GM12878 (cell line): ENCODE data around the gene LIMS2. TPM values are rescaled to one million over a fixed set of nuclear protein-coding genes. Genes with fewer than 3 reads are reported as not detected.

Experiments
- ATAC-seq: fragments of 200-7000 bp; cut with Tn5 transposase; 3 replicates; pipeline ENCODE4 v1.9.1; 2020; ENCODE audit warnings: mild to moderate bottlenecking, moderate library complexity
- BruUV-seq: library from RNA; stranded (reverse); fragments of 400-500 nt; replicated peaks from 2 replicates; lab custom pipeline; 2021; lab: Mats Ljungman, UMichigan
- CTCF ChIA-PET: fragments of 300-600 bp; sonication (Branson Sonifier 250); formaldehyde crosslinking; extraction: SDS; loops from one replicate; lab custom pipeline; 2021; ENCODE audit warnings: inconsistent platforms; lab: Yijun Ruan, JAX
- POLR2A ChIA-PET: fragments of 350-600 bp; formaldehyde crosslinking; extraction: SDS; loops from one replicate; lab custom pipeline; 2021; ENCODE audit warnings: inconsistent platforms; lab: Charles Lee
- RAD21 ChIA-PET: fragments of 300-600 bp; sonication (Branson Sonifier 250); formaldehyde crosslinking; loops from one replicate; lab custom pipeline; 2023; ENCODE audit warnings: antibody characterized with exemption; ENCODE audit not compliant: unreplicated experiment; lab: Charles Lee
- SMC1A ChIA-PET: fragments of 300-600 bp; sonication (Branson Sonifier 250); formaldehyde crosslinking; loops from one replicate; lab custom pipeline; 2023; ENCODE audit not compliant: unreplicated experiment, uncharacterized antibody; lab: Charles Lee
- DNase-seq: peaks from one replicate; pipeline ENCODE4 v3.0.0-alpha.2; 2011; ENCODE audit warnings: low read depth, low spot score
- FAIRE-seq: peaks from 3 replicates; lab custom pipeline; 2011; peaks lifted over from hg19 to GRCh38; lab: Jason Lieb, UNC
- H2AFZ ChIP-seq: 2 replicates; pipeline ENCODE4 v1.6.0; 2011; ENCODE audit warnings: low read depth, low read length, control low read depth; ENCODE audit not compliant: control insufficient read depth
- H3K27ac ChIP-seq: 2 replicates; pipeline ENCODE4 v1.5.1; 2011; ENCODE audit warnings: control low read depth; ENCODE audit not compliant: control insufficient read depth, insufficient read depth
- H3K27me3 ChIP-seq, 2 experiments: replicated peaks in 1 of 2; 2 replicates each; pipeline versions ENCODE4 v1.6.0 to v1.6.1; 2011; ENCODE audit warnings: low read length in 1 of 2; ENCODE audit not compliant: control insufficient read depth in 2 of 2, insufficient read depth in 2 of 2
- H3K36me3 ChIP-seq, 2 experiments: 2 replicates each; pipeline ENCODE4 v1.5.1; 2011; ENCODE audit warnings: low read length in 1 of 2; ENCODE audit not compliant: control insufficient read depth in 2 of 2, insufficient read depth in 2 of 2
- H3K4me1 ChIP-seq: 2 replicates; pipeline ENCODE4 v1.6.1; 2011; ENCODE audit warnings: mild to moderate bottlenecking, low read length, moderate library complexity, mixed read lengths; ENCODE audit not compliant: control insufficient read depth, insufficient read depth
- H3K4me2 ChIP-seq: 2 replicates; pipeline ENCODE4 v1.6.0; 2011; ENCODE audit warnings: control low read depth; ENCODE audit not compliant: control insufficient read depth, insufficient read depth
- H3K4me3 ChIP-seq: fragments of 200-600 bp; sonication (generic); 2 replicates; pipeline ENCODE4 v1.5.1; 2016
- H3K79me2 ChIP-seq: 2 replicates; pipeline ENCODE4 v1.6.0; 2011; ENCODE audit warnings: low read length; ENCODE audit not compliant: control insufficient read depth, insufficient read depth
- H3K9ac ChIP-seq: 2 replicates; pipeline ENCODE4 v1.8.0; 2011; ENCODE audit warnings: low read length, control low read depth, mixed read lengths; ENCODE audit not compliant: control insufficient read depth, insufficient read depth
- H3K9me3 ChIP-seq: replicated peaks from 3 replicates; pipeline ENCODE4 v1.5.1; 2011; ENCODE audit warnings: mild to moderate bottlenecking, low read length; ENCODE audit not compliant: control insufficient read depth, insufficient read depth
- H4K20me1 ChIP-seq: 2 replicates; pipeline ENCODE4 v1.6.0; 2011; ENCODE audit not compliant: control insufficient read depth, insufficient read depth
- ATF7 ChIP-seq: fragments of 450-650 bp; IDR thresholded peaks from 2 replicates; pipeline ENCODE4 v1.6.1; 2016; ENCODE audit warnings: low read depth, mild to moderate bottlenecking
- BHLHE40 ChIP-seq, 2 experiments: fragments of 450-650 bp in 1 of 2; IDR thresholded peaks; 2 replicates each; pipeline ENCODE4 v1.6.1; 2011 to 2017; ENCODE audit warnings: low read depth in 2 of 2, borderline replicate concordance in 1 of 2, improper control_type of control experiment in 1 of 2, low read length in 1 of 2, mild to moderate bottlenecking in 1 of 2
- CBX5 ChIP-seq: sonication (generic); IDR thresholded peaks from 2 replicates; pipeline ENCODE4 v1.6.1; 2016; ENCODE audit warnings: low read depth, moderate library complexity, mild to moderate bottlenecking, inconsistent platforms
- CEBPB ChIP-seq, 2 experiments: fragments of 150-350 bp in 1 of 2; IDR thresholded peaks; 2 replicates each; pipeline ENCODE4 v1.6.1; 2012 to 2014; ENCODE audit warnings: low read depth in 2 of 2, low read length in 2 of 2, borderline replicate concordance in 1 of 2, inconsistent platforms in 1 of 2
- FOXM1 ChIP-seq: IDR thresholded peaks from 2 replicates; pipeline ENCODE4 v1.6.1; 2012; ENCODE audit warnings: low read depth, mild to moderate bottlenecking, inconsistent platforms, low read length, moderate library complexity
- HCFC1 ChIP-seq: fragments of 150-350 bp; IDR thresholded peaks from 2 replicates; pipeline ENCODE4 v1.6.1; 2014; ENCODE audit warnings: low read length
- JUND ChIP-seq: IDR thresholded peaks from 2 replicates; pipeline ENCODE4 v1.6.1; 2012; ENCODE audit warnings: low read depth, mild to moderate bottlenecking, low read length, improper control_type of control experiment, moderate library complexity
- MTA3 ChIP-seq: IDR thresholded peaks from 2 replicates; pipeline ENCODE4 v1.6.1; 2012; ENCODE audit warnings: low read length, inconsistent platforms, borderline replicate concordance
- PAX5 ChIP-seq: IDR thresholded peaks from 2 replicates; pipeline ENCODE4 v1.6.1; 2011; ENCODE audit warnings: low read depth, low read length, borderline replicate concordance
- PML ChIP-seq: IDR thresholded peaks from 2 replicates; pipeline ENCODE4 v1.6.1; 2012; ENCODE audit warnings: low read length, inconsistent platforms
- RAD51 ChIP-seq: fragments of 450-650 bp; IDR thresholded peaks from 2 replicates; pipeline ENCODE4 v1.6.1; 2016; ENCODE audit warnings: moderate library complexity, mild to moderate bottlenecking, inconsistent platforms
- SIX5 ChIP-seq: IDR thresholded peaks from 2 replicates; pipeline ENCODE4 v1.6.1; 2011; ENCODE audit warnings: mild to moderate bottlenecking, low read depth, low read length, moderate library complexity; ENCODE audit not compliant: severe bottlenecking
- SMAD1 ChIP-seq: fragments of 450-650 bp; IDR thresholded peaks from 2 replicates; pipeline ENCODE4 v1.6.1; 2018; ENCODE audit warnings: mild to moderate bottlenecking, low read depth; ENCODE audit not compliant: partially characterized antibody
- STAT3 ChIP-seq: IDR thresholded peaks from 2 replicates; pipeline ENCODE4 v1.6.1; 2011; ENCODE audit warnings: low read depth, low read length, improper control_type of control experiment
- SUZ12 ChIP-seq: fragments of 200-600 bp; sonication (generic); IDR thresholded peaks from one replicate; pipeline ENCODE4 v1.6.1; 2018; ENCODE audit warnings: antibody characterized with exemption, mild to moderate bottlenecking; ENCODE audit not compliant: unreplicated experiment
- TCF3 ChIP-seq: IDR thresholded peaks from 2 replicates; pipeline ENCODE4 v1.6.1; 2012; ENCODE audit warnings: low read depth, mild to moderate bottlenecking, low read length, borderline replicate concordance; ENCODE audit not compliant: insufficient read depth
- ZBED1 ChIP-seq: IDR thresholded peaks from 2 replicates; pipeline ENCODE4 v1.6.1; 2016; ENCODE audit warnings: borderline replicate concordance
- WGBS: methylation state at CpG from one replicate; pipeline ENCODE4 v1.1.6; 2016; ENCODE audit warnings: low lambda C conversion rate; ENCODE audit not compliant: insufficient replicate concordance, insufficient coverage; ENCODE audit errors: missing lambda C conversion rate; 5-methylcytosine and 5-hydroxymethylcytosine counted together
- in situ Hi-C: fragments of 300-500 bp; cut with MboI; formaldehyde crosslinking; loops from 9 replicates; pipeline ENCODE4 v1.14.3; 2018; ENCODE audit warnings: mixed read lengths
- intact Hi-C: fragments of 100-400 bp; cut with micrococcal nuclease; formaldehyde crosslinking; loops from one replicate; pipeline ENCODE4 v1.14.2; 2022; ENCODE audit not compliant: unreplicated experiment
- polyA plus RNA-seq, 11 experiments: library from polyadenylated mRNA; depleted of rRNA in 4 of 11; unstranded in 6 of 11; stranded (reverse) in 5 of 11; fragments of >200 nt; fragmentation: Nextera tagmentation in 4 of 11; fragmentation: Illumina TruSeq in 1 of 11; extraction: Ambion mirVana in 4 of 11; extraction: Trizol in 1 of 11; gene quantifications; 1 replicate in 1 of 11; 2 replicates in 10 of 11; pipeline versions ENCODE4 v1.2.1 to v1.2.3, GENCODE V29; 2011 to 2016; ENCODE audit warnings: inconsistent platforms in 2 of 11, missing spikeins in 2 of 11, low read depth in 1 of 11
- total RNA-seq, 4 experiments: library from RNA; depleted of rRNA in 3 of 4; stranded (reverse); fragments of >200 nt in 3 of 4; fragmentation: Illumina TruSeq in 1 of 4; extraction: Trizol in 1 of 4; gene quantifications; 2 replicates each; pipeline versions ENCODE4 v1.2.1 to v1.2.3, GENCODE V29; 2013 to 2021
- TF ChIP-seq, protein P1 (sequence below): IDR thresholded peaks from 2 replicates; pipeline ENCODE4 v1.6.1; 2012; ENCODE audit warnings: low read length, inconsistent platforms
- TF ChIP-seq, protein P2 (sequence below): IDR thresholded peaks from 2 replicates; pipeline ENCODE4 v1.6.1; 2012; ENCODE audit warnings: improper control_type of control experiment, low read depth, low read length; ENCODE audit not compliant: insufficient replicate concordance

Gene LIMS2
- total and polyA plus RNA-seq, 10 of the 15 experiments (the other 5 are each of a cell fraction or from before 2014, with no cell fraction given): 0.06 to 0.81 (median 0.16) TPM; not detected in 2

DNA sequence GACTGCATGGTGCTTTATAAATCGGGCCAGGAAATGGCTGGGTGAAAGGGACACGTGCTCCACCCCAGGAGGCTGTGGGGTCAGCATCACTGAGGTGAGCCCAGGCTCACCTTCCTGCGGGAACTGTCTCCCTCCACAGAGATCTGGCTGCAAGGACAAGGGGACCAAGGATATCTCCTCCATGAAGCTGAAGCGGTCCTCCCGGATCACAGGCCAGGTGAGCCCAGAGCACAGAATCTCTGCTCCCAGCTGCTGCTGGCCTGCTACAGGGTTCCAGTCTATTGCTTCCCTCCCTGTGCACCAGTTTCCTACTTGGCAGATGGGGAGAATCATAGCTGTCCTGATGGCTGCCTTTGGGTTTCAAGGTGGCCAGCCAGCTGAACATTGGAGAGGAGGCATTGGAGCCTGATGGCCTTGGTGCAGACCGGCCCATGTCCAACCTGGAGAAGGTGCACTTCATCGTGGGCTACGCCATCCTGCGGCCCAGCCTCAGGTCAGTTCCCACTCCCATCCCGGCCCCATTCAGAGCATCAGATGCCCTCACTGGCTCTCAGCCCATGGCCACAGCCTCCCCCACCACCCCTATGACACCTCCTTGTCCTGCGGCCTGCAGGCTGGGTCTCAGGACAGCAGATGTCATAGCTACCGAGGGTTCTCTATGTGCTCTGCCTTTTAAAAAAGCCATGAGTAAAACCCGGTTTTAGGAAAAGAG, 63.1 kb downstream of the LIMS2 start:
- H3K36me3 ChIP-seq: no peaks in the 10 kb centered on the region
- POLR2A ChIA-PET: no interaction called here
- FAIRE-seq: no peak
- TF ChIP-seq SMAD1 (no peak), ZBED1 (no peak), PAX5 (no peak), MTA3 (no peak), FOXM1 (no peak), JUND (no peak), CEBPB (IDR thresholded peaks at IDR 0.05; ENCODE audit: borderline replicate concordance in 1 of 2, low read depth in 2 of 2, low read length in 2 of 2) (no peak), BHLHE40 (IDR thresholded peaks at IDR 0.05; ENCODE audit: borderline replicate concordance in 1 of 2, low read depth in 2 of 2, low read length in 1 of 2) (no peak), SIX5 (no peak), STAT3 (no peak), SUZ12 (no peak), PML (no peak), RAD51 (no peak), TCF3 (no peak), CBX5 (no peak), ATF7 (no peak), HCFC1 (no peak)
- TF ChIP-seq, protein P1, sequence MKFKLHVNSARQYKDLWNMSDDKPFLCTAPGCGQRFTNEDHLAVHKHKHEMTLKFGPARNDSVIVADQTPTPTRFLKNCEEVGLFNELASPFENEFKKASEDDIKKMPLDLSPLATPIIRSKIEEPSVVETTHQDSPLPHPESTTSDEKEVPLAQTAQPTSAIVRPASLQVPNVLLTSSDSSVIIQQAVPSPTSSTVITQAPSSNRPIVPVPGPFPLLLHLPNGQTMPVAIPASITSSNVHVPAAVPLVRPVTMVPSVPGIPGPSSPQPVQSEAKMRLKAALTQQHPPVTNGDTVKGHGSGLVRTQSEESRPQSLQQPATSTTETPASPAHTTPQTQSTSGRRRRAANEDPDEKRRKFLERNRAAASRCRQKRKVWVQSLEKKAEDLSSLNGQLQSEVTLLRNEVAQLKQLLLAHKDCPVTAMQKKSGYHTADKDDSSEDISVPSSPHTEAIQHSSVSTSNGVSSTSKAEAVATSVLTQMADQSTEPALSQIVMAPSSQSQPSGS: no peak
- TF ChIP-seq, protein P2, sequence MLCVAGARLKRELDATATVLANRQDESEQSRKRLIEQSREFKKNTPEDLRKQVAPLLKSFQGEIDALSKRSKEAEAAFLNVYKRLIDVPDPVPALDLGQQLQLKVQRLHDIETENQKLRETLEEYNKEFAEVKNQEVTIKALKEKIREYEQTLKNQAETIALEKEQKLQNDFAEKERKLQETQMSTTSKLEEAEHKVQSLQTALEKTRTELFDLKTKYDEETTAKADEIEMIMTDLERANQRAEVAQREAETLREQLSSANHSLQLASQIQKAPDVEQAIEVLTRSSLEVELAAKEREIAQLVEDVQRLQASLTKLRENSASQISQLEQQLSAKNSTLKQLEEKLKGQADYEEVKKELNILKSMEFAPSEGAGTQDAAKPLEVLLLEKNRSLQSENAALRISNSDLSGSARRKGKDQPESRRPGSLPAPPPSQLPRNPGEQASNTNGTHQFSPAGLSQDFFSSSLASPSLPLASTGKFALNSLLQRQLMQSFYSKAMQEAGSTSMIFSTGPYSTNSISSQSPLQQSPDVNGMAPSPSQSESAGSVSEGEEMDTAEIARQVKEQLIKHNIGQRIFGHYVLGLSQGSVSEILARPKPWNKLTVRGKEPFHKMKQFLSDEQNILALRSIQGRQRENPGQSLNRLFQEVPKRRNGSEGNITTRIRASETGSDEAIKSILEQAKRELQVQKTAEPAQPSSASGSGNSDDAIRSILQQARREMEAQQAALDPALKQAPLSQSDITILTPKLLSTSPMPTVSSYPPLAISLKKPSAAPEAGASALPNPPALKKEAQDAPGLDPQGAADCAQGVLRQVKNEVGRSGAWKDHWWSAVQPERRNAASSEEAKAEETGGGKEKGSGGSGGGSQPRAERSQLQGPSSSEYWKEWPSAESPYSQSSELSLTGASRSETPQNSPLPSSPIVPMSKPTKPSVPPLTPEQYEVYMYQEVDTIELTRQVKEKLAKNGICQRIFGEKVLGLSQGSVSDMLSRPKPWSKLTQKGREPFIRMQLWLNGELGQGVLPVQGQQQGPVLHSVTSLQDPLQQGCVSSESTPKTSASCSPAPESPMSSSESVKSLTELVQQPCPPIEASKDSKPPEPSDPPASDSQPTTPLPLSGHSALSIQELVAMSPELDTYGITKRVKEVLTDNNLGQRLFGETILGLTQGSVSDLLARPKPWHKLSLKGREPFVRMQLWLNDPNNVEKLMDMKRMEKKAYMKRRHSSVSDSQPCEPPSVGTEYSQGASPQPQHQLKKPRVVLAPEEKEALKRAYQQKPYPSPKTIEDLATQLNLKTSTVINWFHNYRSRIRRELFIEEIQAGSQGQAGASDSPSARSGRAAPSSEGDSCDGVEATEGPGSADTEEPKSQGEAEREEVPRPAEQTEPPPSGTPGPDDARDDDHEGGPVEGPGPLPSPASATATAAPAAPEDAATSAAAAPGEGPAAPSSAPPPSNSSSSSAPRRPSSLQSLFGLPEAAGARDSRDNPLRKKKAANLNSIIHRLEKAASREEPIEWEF: no peak

More for the DNA sequence above, 63.1 kb downstream of the LIMS2 start:
- intact Hi-C loops: no loop called here
- no peaks in the 10 kb centered on the region for H4K20me1 ChIP-seq
- CTCF ChIA-PET: interaction anchor here (2.9 kb wide), 1 partner anchor 21 kb away, joined by 15 read pairs; no protein-coding TSS in a partner anchor
- no peaks in the 10 kb centered on the region; a peak in 2 of 4 replicates for H3K27me3 ChIP-seq
- no peak overlapping the region for H3K9ac ChIP-seq
- DNase-seq (no peak), ATAC-seq (no peak)
- no peak overlapping the region for H2AFZ ChIP-seq
- RAD21 ChIA-PET: no interaction called here
- in situ Hi-C loops: no loop called here
- SMC1A ChIA-PET: no interaction called here
- BruUV-seq: no TSS peak
- WGBS: 64% methylated on average over 13 of the region's 13 CpGs
- no peak overlapping the region for H3K4me3 ChIP-seq
- no peak overlapping the region for H3K27ac ChIP-seq
- no peaks in the 10 kb centered on the region for H3K4me1 ChIP-seq
- H3K9me3 ChIP-seq: no peaks in the 10 kb centered on the region; the same call in 2 of the 3 replicates
- H3K79me2 ChIP-seq: no peaks in the 10 kb centered on the region
- H3K4me2 ChIP-seq: no peak overlapping the region
